Activated CD4-positive, alpha-beta memory T cell treated with anti-CD3 and anti-CD28 coated beads for 36 hours (primary cell): ENCODE measurements around the gene FSIP2. TPM values are rescaled to one million over a fixed set of nuclear protein-coding genes. Genes with fewer than 3 reads are reported as not detected.

ENCODE experiments used
- CTCF ChIA-PET: fragments of 350-600 bp; sonication (Branson Sonifier 250); formaldehyde crosslinking; loops from one replicate; lab custom pipeline; 2021; ENCODE audit warnings: antibody characterized with exemption, inconsistent platforms; lab: Charles Lee
- POLR2A ChIA-PET: fragments of 350-600 bp; sonication (Branson Sonifier 250); formaldehyde crosslinking; loops from one replicate; lab custom pipeline; 2021; ENCODE audit warnings: antibody characterized with exemption; lab: Charles Lee
- DNase-seq: peaks from one replicate; pipeline ENCODE4 v3.0.0-alpha.2; 2020
- H3K27ac Mint-ChIP-seq: one replicate; pipeline ENCODE4 v1.8.0; 2021; ENCODE audit warnings: mixed read lengths
- H3K27me3 Mint-ChIP-seq: one replicate; pipeline ENCODE4 v1.8.0; 2021; ENCODE audit warnings: mixed read lengths
- H3K36me3 Mint-ChIP-seq: one replicate; pipeline ENCODE4 v1.8.0; 2021; ENCODE audit warnings: mixed read lengths
- H3K4me1 Mint-ChIP-seq: one replicate; pipeline ENCODE4 v1.8.0; 2021; ENCODE audit warnings: low read depth, mixed read lengths
- H3K4me3 Mint-ChIP-seq: one replicate; pipeline ENCODE4 v1.8.0; 2021; ENCODE audit warnings: mild to moderate bottlenecking, mixed read lengths
- H3K9me3 Mint-ChIP-seq: one replicate; pipeline ENCODE4 v1.8.0; 2021; ENCODE audit warnings: mixed read lengths
- intact Hi-C: fragments of 100-400 bp; cut with micrococcal nuclease; formaldehyde crosslinking; loops from one replicate; pipeline ENCODE4 v1.15.1; 2023
- total RNA-seq, 2 experiments: library from RNA; stranded (reverse); gene quantifications; one replicate each; pipeline ENCODE4 v1.2.3, GENCODE V29; 2021

The FSIP2 gene
- total RNA-seq, 2 experiments from 2014 or later, result 0.10 TPM

DNA sequence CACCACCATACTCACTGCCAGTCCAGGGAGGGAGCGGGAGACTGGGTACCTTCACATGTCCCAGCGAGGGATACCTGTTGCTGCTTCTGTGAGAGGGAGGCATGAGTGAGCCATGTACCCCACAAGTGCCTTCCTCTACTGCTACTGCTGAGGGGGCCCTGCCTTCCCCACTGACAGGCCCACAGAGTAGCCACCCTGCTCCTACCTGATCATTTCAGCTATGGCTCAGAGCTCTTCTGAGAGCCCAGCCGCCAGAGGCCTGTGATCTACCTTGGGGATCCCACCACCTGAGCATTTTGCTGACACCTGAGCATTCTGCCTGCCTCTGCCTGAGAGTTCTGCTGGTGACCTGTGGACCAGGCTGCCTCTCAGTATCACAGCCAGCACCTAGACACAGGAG lies 137.6 kb downstream of the FSIP2 start:
- POLR2A ChIA-PET, result no interaction called here
- H3K27me3 Mint-ChIP-seq, result no peaks in the 10 kb centered on the region
- CTCF ChIA-PET, result no interaction called here

GRCh38 chr2:185880396-185880795 lies 141.8 kb downstream of the FSIP2 start:
- Mint-ChIP-seq H3K27me3 (no peaks in the 10 kb centered on the region), H3K36me3 (no peaks in the 10 kb centered on the region), H3K27ac (no peak overlapping the region), H3K4me1 (no peaks in the 10 kb centered on the region), H3K9me3 (peaks cover 10% of the 10 kb centered on the region), H3K4me3 (no peak overlapping the region)
- intact Hi-C loops, result no loop called here
- CTCF ChIA-PET, result interaction anchor here (0.9 kb wide), 1 partner anchor 29 kb away, joined by 3 read pairs; no protein-coding TSS in a partner anchor
- POLR2A ChIA-PET, result no interaction called here
- no peak for DNase-seq

More for the DNA sequence above, 137.6 kb downstream of the FSIP2 start:
- no peaks in the 10 kb centered on the region for H3K9me3 Mint-ChIP-seq
- H3K4me1 Mint-ChIP-seq, result no peaks in the 10 kb centered on the region
- H3K36me3 Mint-ChIP-seq, result no peaks in the 10 kb centered on the region
- DNase-seq, result no peak
- H3K27ac Mint-ChIP-seq, result no peak overlapping the region
- intact Hi-C loops, result no loop called here
- H3K4me3 Mint-ChIP-seq, result no peak overlapping the region
